ENCODE measurements around the gene WWOX.

The WWOX gene

DNA sequence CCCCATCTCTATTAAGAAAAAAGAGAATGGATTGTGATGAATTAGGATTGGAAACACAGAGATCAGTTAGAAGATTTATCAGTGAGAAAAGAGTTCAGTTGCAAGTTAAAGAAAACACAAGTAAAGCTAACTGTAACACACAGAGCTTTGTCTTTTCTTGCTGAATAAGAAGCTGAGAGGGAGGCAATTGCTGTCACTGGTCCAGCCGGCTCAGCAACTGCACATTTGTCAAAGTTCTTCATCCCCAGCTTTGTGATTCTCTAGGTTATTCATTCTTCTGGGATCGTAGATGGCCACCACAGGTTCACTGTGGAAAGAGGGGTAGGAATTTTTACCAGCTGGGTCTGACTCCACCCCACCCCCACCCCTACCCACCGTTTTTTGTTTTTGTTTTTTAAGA lies 615.7 kb downstream of the WWOX start:
- H3K4me3 ChIP-seq (ENCODE audit: control insufficient read depth, low read depth, low read length) = no peak overlapping the region
- DNase-seq (ENCODE audit: low read depth) = no peak
- TF ChIP-seq, protein P1, sequence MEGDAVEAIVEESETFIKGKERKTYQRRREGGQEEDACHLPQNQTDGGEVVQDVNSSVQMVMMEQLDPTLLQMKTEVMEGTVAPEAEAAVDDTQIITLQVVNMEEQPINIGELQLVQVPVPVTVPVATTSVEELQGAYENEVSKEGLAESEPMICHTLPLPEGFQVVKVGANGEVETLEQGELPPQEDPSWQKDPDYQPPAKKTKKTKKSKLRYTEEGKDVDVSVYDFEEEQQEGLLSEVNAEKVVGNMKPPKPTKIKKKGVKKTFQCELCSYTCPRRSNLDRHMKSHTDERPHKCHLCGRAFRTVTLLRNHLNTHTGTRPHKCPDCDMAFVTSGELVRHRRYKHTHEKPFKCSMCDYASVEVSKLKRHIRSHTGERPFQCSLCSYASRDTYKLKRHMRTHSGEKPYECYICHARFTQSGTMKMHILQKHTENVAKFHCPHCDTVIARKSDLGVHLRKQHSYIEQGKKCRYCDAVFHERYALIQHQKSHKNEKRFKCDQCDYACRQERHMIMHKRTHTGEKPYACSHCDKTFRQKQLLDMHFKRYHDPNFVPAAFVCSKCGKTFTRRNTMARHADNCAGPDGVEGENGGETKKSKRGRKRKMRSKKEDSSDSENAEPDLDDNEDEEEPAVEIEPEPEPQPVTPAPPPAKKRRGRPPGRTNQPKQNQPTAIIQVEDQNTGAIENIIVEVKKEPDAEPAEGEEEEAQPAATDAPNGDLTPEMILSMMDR (IDR thresholded peaks at IDR 0.05; ENCODE audit: control insufficient read depth, insufficient read depth, low read depth, low read length, missing control alignments) = no peak

DNA sequence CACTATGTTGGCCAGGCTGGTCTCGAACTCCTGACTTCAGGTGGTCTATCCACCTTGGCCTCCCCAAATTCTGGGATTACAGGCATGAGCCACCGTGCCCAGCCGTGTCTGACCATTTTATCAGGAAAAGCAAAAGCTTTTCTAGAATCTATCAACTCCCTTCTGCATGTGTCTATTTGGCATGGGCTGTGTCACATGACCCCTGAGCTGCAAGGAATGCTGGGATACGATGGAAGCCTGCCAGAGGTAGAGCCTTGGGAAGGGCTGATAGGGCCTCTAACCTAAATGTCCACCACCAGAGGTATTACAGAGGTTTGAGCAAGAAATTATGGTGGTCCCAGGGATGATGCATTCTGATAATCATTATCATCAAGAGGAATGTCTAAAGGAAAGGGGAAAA lies 616.2 kb downstream of the WWOX start:
- no peak for DNase-seq (ENCODE audit: low read depth)
- H3K4me3 ChIP-seq (ENCODE audit: control insufficient read depth, low read depth, low read length) = no peak overlapping the region
- TF ChIP-seq, protein P1 (IDR thresholded peaks at IDR 0.05; ENCODE audit: control insufficient read depth, insufficient read depth, low read depth, low read length, missing control alignments) = no peak

DNA sequence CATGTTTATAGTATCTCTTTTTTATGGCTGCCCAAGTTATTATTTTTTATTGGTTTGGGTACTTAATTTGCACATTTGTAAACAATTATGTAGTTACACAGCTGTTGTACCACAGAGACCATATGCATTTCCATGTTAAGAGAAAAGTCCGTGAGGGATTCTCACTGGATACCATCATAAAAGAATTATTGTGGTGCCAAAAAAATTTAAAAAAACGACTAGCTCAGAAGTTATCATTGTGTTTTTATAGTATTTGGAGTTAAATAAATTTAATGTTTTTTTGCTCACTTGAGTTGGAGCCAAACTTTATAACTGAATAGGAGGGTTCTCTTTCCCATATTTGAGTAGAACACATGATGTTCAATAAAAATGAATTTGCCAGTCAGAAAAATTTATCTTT lies 618.7 kb downstream of the WWOX start:
- DNase-seq (ENCODE audit: low read depth) = no peak
- no peak overlapping the region for H3K4me3 ChIP-seq (ENCODE audit: control insufficient read depth, low read depth, low read length)
- TF ChIP-seq, protein P1 (IDR thresholded peaks at IDR 0.05; ENCODE audit: control insufficient read depth, insufficient read depth, low read depth, low read length, missing control alignments) = no peak

DNA sequence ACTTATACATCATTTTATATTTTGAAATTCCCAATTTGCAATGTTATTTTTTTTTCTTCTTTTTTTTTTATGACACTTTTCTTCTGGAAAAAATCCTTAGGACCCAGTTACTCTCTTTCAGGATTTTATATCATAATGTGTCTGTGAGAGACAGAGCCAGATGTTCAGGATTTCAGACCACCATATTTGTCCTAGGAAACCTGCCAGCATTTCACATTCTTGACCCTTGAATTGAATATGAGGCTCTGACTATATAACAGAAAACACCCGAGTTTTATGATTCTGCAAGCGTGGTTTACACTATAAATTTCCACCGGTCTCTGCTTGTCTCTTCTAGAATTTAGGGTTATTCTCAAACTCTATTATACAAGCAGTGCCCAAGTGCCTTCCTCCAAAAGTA lies 621.0 kb downstream of the WWOX start:
- no peak overlapping the region for H3K4me3 ChIP-seq (ENCODE audit: control insufficient read depth, low read depth, low read length)
- TF ChIP-seq, protein P1 (IDR thresholded peaks at IDR 0.05; ENCODE audit: control insufficient read depth, insufficient read depth, low read depth, low read length, missing control alignments) = no peak
- no peak for DNase-seq (ENCODE audit: low read depth)

DNA sequence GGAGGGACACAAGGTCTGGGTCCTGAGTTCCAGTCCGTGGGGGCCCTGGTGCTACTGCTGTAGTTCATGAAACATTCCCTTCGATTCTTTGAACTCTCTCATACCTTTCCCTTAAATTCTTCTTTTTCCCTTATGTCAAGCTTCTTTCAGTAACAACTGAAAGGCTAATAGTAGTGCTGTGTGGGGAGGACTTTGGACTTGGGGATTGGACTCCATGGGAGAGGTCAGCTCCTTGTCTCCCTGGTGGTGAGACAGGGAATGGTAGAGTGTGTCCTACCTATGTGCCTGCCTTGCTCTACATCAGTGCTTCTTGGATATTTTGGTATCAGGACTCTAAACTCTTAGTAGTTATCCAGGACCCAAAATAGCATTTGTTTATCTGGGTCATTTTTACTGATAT lies 628.1 kb downstream of the WWOX start:
- no peak for DNase-seq (ENCODE audit: low read depth)
- TF ChIP-seq, protein P1 (IDR thresholded peaks at IDR 0.05; ENCODE audit: control insufficient read depth, insufficient read depth, low read depth, low read length, missing control alignments) = no peak

DNA sequence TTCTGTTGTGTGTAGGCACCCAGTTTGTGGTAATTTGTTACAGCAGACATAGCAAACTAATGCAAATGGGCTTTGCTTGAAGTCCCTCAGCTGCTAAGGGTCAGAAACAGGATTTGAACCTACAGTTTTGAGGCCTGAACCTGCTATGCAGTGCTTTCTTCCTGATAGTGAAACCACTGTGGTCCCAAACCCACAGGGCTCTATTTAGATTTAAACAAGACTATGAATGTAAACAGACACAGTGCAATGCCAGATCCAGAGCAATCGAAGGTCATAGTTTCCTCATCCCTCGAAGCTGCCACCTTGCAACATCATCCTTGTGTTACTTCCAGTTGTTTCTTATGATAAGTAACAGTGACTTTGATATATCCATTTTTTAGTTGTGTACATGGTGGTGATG lies 630.2 kb downstream of the WWOX start:
- no peak overlapping the region for H3K4me3 ChIP-seq (ENCODE audit: control insufficient read depth, low read depth, low read length)
- no peak for DNase-seq (ENCODE audit: low read depth)
- TF ChIP-seq, protein P1 (IDR thresholded peaks at IDR 0.05; ENCODE audit: control insufficient read depth, insufficient read depth, low read depth, low read length, missing control alignments) = no peak

More for the DNA sequence above, 628.1 kb downstream of the WWOX start:
- H3K4me3 ChIP-seq (ENCODE audit: control insufficient read depth, low read depth, low read length) = no peak overlapping the region

DNA sequence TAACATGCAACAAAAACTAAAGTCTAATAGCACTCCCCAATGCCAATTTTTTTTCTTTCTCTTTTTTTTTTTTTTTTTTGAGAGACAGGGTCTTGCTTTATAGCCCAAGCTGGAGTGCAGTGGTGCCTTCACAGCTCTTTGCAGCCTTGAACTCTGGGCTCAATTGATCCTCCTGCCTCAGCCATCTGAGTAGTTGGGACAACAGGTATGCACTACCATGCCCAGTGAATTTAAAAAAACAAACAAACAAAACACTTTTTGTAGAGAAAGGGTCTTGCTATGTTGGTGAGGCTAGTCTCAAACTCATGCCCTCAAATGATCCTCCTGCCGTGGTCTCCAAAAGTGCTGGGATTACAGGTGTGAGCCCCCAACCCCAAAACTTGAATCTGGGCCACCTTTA lies 632.3 kb downstream of the WWOX start:
- DNase-seq (ENCODE audit: low read depth) = no peak
- H3K4me3 ChIP-seq (ENCODE audit: control insufficient read depth, low read depth, low read length) = no peak overlapping the region
- TF ChIP-seq, protein P1 (IDR thresholded peaks at IDR 0.05; ENCODE audit: control insufficient read depth, insufficient read depth, low read depth, low read length, missing control alignments) = no peak
